ENCODE data around the gene EHD4. TPM values are rescaled to one million over a fixed set of nuclear protein-coding genes. Genes with fewer than 3 reads are reported as not detected.

EHD4 gene
- total RNA-seq, 1 donor from 2014 or later = 23.8 TPM

GRCh38 chr15:41878355-41878699 is 94.0 kb downstream of the EHD4 start:
- TF ChIP-seq CTCF (IDR thresholded peaks at IDR 0.05) = no peak
- Mint-ChIP-seq H3K27me3 (ENCODE audit: low read depth) (no peaks in the 10 kb centered on the region), H3K4me3 (ENCODE audit: unreplicated experiment) (no peak overlapping the region), H3K4me1 (ENCODE audit: low read depth) (no peaks in the 10 kb centered on the region), H3K27ac (ENCODE audit: unreplicated experiment) (no peak overlapping the region), H3K36me3 (ENCODE audit: low read depth) (peaks cover 6% of the 10 kb centered on the region), H3K9me3 (ENCODE audit: low read depth) (no peaks in the 10 kb centered on the region)
- no peak for DNase-seq (ENCODE audit: low spot score)

- no peak for TF ChIP-seq CTCF (IDR thresholded peaks at IDR 0.05)
- no peaks in the 10 kb centered on the region for H3K9me3 Mint-ChIP-seq (ENCODE audit: low read depth)
- peaks cover 6% of the 10 kb centered on the region for H3K36me3 Mint-ChIP-seq (ENCODE audit: low read depth)
- H3K27ac Mint-ChIP-seq (ENCODE audit: unreplicated experiment) = no peak overlapping the region
- no peaks in the 10 kb centered on the region for H3K27me3 Mint-ChIP-seq (ENCODE audit: low read depth)
- H3K4me1 Mint-ChIP-seq (ENCODE audit: low read depth) = no peaks in the 10 kb centered on the region
- H3K4me3 Mint-ChIP-seq (ENCODE audit: unreplicated experiment) = no peak overlapping the region
- DNase-seq (ENCODE audit: low spot score) = no peak
Measured at GRCh38 chr15:41877631-41878354, 94.6 kb downstream of the EHD4 start.

- H3K36me3 Mint-ChIP-seq (ENCODE audit: low read depth) = peaks cover 8% of the 10 kb centered on the region
Measured at GRCh38 chr15:41876689-41877088, 95.7 kb downstream of the EHD4 start.

GRCh38 chr15:41876007-41876406 is 96.3 kb downstream of the EHD4 start:
- no peak for DNase-seq (ENCODE audit: low spot score)
- Mint-ChIP-seq H3K27me3 (ENCODE audit: low read depth) (no peaks in the 10 kb centered on the region), H3K36me3 (ENCODE audit: low read depth) (peaks cover 8% of the 10 kb centered on the region), H3K4me1 (ENCODE audit: low read depth) (no peaks in the 10 kb centered on the region), H3K27ac (ENCODE audit: unreplicated experiment) (no peak overlapping the region), H3K4me3 (ENCODE audit: unreplicated experiment) (no peak overlapping the region), H3K9me3 (ENCODE audit: low read depth) (no peaks in the 10 kb centered on the region)
- TF ChIP-seq CTCF (IDR thresholded peaks at IDR 0.05) = no peak

More at GRCh38 chr15:41876689-41877088, 95.7 kb downstream of the EHD4 start:
- Mint-ChIP-seq H3K27me3 (ENCODE audit: low read depth) (no peaks in the 10 kb centered on the region), H3K27ac (ENCODE audit: unreplicated experiment) (no peak overlapping the region), H3K4me3 (ENCODE audit: unreplicated experiment) (no peak overlapping the region), H3K4me1 (ENCODE audit: low read depth) (no peaks in the 10 kb centered on the region), H3K9me3 (ENCODE audit: low read depth) (no peaks in the 10 kb centered on the region)
- no peak for DNase-seq (ENCODE audit: low spot score)
- TF ChIP-seq CTCF (IDR thresholded peaks at IDR 0.05) = no peak

GRCh38 chr15:41874736-41875135 is 97.6 kb downstream of the EHD4 start:
- H3K4me1 Mint-ChIP-seq (ENCODE audit: low read depth) = no peaks in the 10 kb centered on the region
- no peak overlapping the region for H3K27ac Mint-ChIP-seq (ENCODE audit: unreplicated experiment)
- H3K27me3 Mint-ChIP-seq (ENCODE audit: low read depth) = no peaks in the 10 kb centered on the region
- no peak for TF ChIP-seq CTCF (IDR thresholded peaks at IDR 0.05)
- H3K9me3 Mint-ChIP-seq (ENCODE audit: low read depth) = no peaks in the 10 kb centered on the region
- no peak overlapping the region for H3K4me3 Mint-ChIP-seq (ENCODE audit: unreplicated experiment)
- no peak for DNase-seq (ENCODE audit: low spot score)
- H3K36me3 Mint-ChIP-seq (ENCODE audit: low read depth) = peaks cover 10% of the 10 kb centered on the region
